GM23338 (cell line): ENCODE results near the gene RNF5. TPM values are rescaled to one million over a fixed set of nuclear protein-coding genes. Genes with fewer than 3 reads are reported as not detected.

ENCODE experiments used
- ATAC-seq: fragments of 200-7000 bp; cut with Tn5 transposase; 3 replicates; pipeline ENCODE4 v1.9.1; 2020
- DNase-seq: peaks from one replicate; pipeline ENCODE4 v3.0.0-alpha.2; 2015; ENCODE audit warnings: low spot score
- H2AFZ ChIP-seq: fragments of 200-600 bp; sonication (generic); 2 replicates; pipeline ENCODE4 v1.8.0; 2016; ENCODE audit warnings: antibody characterized with exemption, mild to moderate bottlenecking, moderate library complexity
- H3F3A ChIP-seq: fragments of 200-600 bp; sonication (generic); replicated peaks from 2 replicates; pipeline ENCODE4 v1.8.0; 2017; ENCODE audit warnings: antibody characterized with exemption, mixed run types, low read depth
- H3K27ac ChIP-seq: fragments of 200-600 bp; sonication (generic); 2 replicates; pipeline ENCODE4 v1.6.1; 2016; ENCODE audit warnings: low read depth
- H3K27me3 ChIP-seq: fragments of 200-600 bp; sonication (generic); 2 replicates; pipeline ENCODE4 v1.8.0; 2016; ENCODE audit warnings: mild to moderate bottlenecking, mixed run types, moderate library complexity; ENCODE audit not compliant: insufficient read depth
- H3K36me3 ChIP-seq: fragments of 200-600 bp; sonication (generic); 2 replicates; pipeline ENCODE4 v1.8.0; 2016; ENCODE audit warnings: mild to moderate bottlenecking; ENCODE audit not compliant: insufficient read depth
- H3K4me1 ChIP-seq: fragments of 200-600 bp; sonication (generic); 2 replicates; pipeline ENCODE4 v1.8.0; 2016; ENCODE audit warnings: mild to moderate bottlenecking, moderate library complexity; ENCODE audit not compliant: insufficient read depth
- H3K4me2 ChIP-seq: fragments of 200-600 bp; sonication (generic); 2 replicates; pipeline ENCODE4 v1.7.1; 2017; ENCODE audit warnings: mixed run types
- H3K4me3 ChIP-seq: fragments of 200-600 bp; sonication (generic); 2 replicates; pipeline ENCODE4 v1.6.1; 2016; ENCODE audit warnings: mixed run types
- H3K79me2 ChIP-seq: fragments of 200-600 bp; sonication (generic); replicated peaks from 2 replicates; pipeline ENCODE4 v1.8.0; 2017; ENCODE audit warnings: mild to moderate bottlenecking; ENCODE audit not compliant: insufficient read depth
- H3K9me2 ChIP-seq: fragments of 200-600 bp; sonication (generic); 2 replicates; pipeline ENCODE4 v1.8.0; 2017; ENCODE audit not compliant: insufficient read depth
- H4K20me1 ChIP-seq: fragments of 200-600 bp; sonication (generic); replicated peaks from 2 replicates; pipeline ENCODE4 v1.8.0; 2017; ENCODE audit warnings: mild to moderate bottlenecking; ENCODE audit not compliant: insufficient read depth
- H3K27ac Mint-ChIP-seq: 2 replicates; pipeline ENCODE4 v1.8.0; 2020; ENCODE audit warnings: inconsistent platforms, mild to moderate bottlenecking, moderate library complexity, mixed read lengths
- H3K27me3 Mint-ChIP-seq: 3 replicates; pipeline ENCODE4 v1.8.0; 2022; ENCODE audit warnings: low read depth, mild to moderate bottlenecking, moderate library complexity, mixed read lengths, inconsistent platforms; ENCODE audit not compliant: insufficient read depth, poor library complexity
- H3K36me3 Mint-ChIP-seq: 3 replicates; pipeline ENCODE4 v1.8.0; 2021; ENCODE audit warnings: low read depth, mild to moderate bottlenecking, inconsistent platforms, moderate library complexity, mixed read lengths
- H3K4me1 Mint-ChIP-seq: 3 replicates; pipeline ENCODE4 v1.8.0; 2020; ENCODE audit warnings: mild to moderate bottlenecking, inconsistent platforms, mixed read lengths
- H3K4me3 Mint-ChIP-seq: 3 replicates; pipeline ENCODE4 v1.8.0; 2021; ENCODE audit warnings: moderate library complexity, mild to moderate bottlenecking, inconsistent platforms, mixed read lengths
- H3K9me3 Mint-ChIP-seq: 3 replicates; pipeline ENCODE4 v1.8.0; 2020; ENCODE audit warnings: moderate library complexity, mild to moderate bottlenecking, inconsistent platforms, mixed read lengths
- CREB1 ChIP-seq: fragments of 250-450 bp; sonication (Bioruptor Pico); IDR thresholded peaks from 2 replicates; pipeline ENCODE4 v1.5.0; 2020; ENCODE audit warnings: low read depth, mild to moderate bottlenecking, moderate library complexity
- CTCF ChIP-seq, 2 experiments: fragments of 200-600 bp in 1 of 2; sonication (generic) in 1 of 2; conservative IDR thresholded peaks; 2 replicates each; pipeline versions ENCODE4 v1.5.1 to v1.6.1; 2016 to 2017; ENCODE audit warnings: antibody characterized with exemption in 2 of 2, low read depth in 2 of 2, mild to moderate bottlenecking in 2 of 2, moderate library complexity in 1 of 2
- EZH2 ChIP-seq: fragments of 200-600 bp; sonication (generic); IDR thresholded peaks from one replicate; pipeline ENCODE4 v1.8.0; 2017; ENCODE audit warnings: antibody characterized with exemption, mild to moderate bottlenecking, low read depth; ENCODE audit not compliant: unreplicated experiment
- EZH2phosphoT487 ChIP-seq: fragments of 200-600 bp; sonication (generic); IDR thresholded peaks from one replicate; pipeline ENCODE4 v1.8.1; 2018; ENCODE audit warnings: antibody characterized with exemption; ENCODE audit not compliant: unreplicated experiment
- NANOG ChIP-seq: IDR thresholded peaks from 2 replicates; pipeline ENCODE4 v1.6.1; 2016; ENCODE audit warnings: antibody characterized with exemption, borderline replicate concordance
- POLR2AphosphoS5 ChIP-seq: IDR thresholded peaks from 2 replicates; pipeline ENCODE4 v1.6.1; 2016; ENCODE audit warnings: antibody characterized with exemption, low read depth
- REST ChIP-seq: IDR thresholded peaks from one replicate; pipeline ENCODE4 v1.6.1; 2018; ENCODE audit warnings: antibody characterized with exemption; ENCODE audit not compliant: unreplicated experiment
- STAT1 ChIP-seq: IDR thresholded peaks from one replicate; pipeline ENCODE4 v1.6.1; 2016; ENCODE audit warnings: antibody characterized with exemption; ENCODE audit not compliant: unreplicated experiment
- ZNF114 ChIP-seq: fragments of 250-450 bp; sonication (Bioruptor Pico); IDR thresholded peaks from 2 replicates; pipeline ENCODE4 v1.5.0; 2020; ENCODE audit warnings: mild to moderate bottlenecking, moderate library complexity
- ZNF462 ChIP-seq: fragments of 250-450 bp; sonication (Bioruptor Pico); IDR thresholded peaks from 2 replicates; pipeline ENCODE4 v1.5.0; 2020; ENCODE audit warnings: mild to moderate bottlenecking, moderate library complexity
- polyA plus RNA-seq: library from polyadenylated mRNA; unstranded; fragments of >200 nt; fragmentation: Nextera tagmentation; extraction: Ambion mirVana; gene quantifications from 2 replicates; pipeline ENCODE4 v1.2.1, GENCODE V29; 2016
- total RNA-seq: library from RNA; depleted of rRNA; stranded (reverse); fragments of >200 nt; shearing (Covaris generic); gene quantifications from 2 replicates; pipeline ENCODE4 v1.2.3, GENCODE V29; 2014

Gene RNF5
- total and polyA plus RNA-seq, 2 experiments from 2014 or later: 119 to 164 TPM

- no peak for TF ChIP-seq STAT1
These were observed 46.5 kb downstream of the RNF5 start (continued) for GRCh38 chr6:32224696-32225095.

GRCh38 chr6:32226434-32226833 is 48.2 kb downstream of the RNF5 start:
- Histone ChIP-seq H3K36me3 (no peaks in the 10 kb centered on the region), H3K79me2 (no peaks in the 10 kb centered on the region), H3F3A (no peaks in the 10 kb centered on the region), H3K27ac (no peak overlapping the region), H3K9me2 (0 out of 2 replicates have a peak, but pooled peaks cover 3% of the 10 kb centered on the region), H3K4me1 (no peaks in the 10 kb centered on the region), H2AFZ (no peak overlapping the region), H4K20me1 (no peaks in the 10 kb centered on the region), H3K4me2 (no peak overlapping the region), H3K27me3 (no peaks in the 10 kb centered on the region), H3K4me3 (no peak overlapping the region)
- no peak for DNase-seq
- TF ChIP-seq ZNF462 (CRISPR knock-in tag) (no peak), EZH2phosphoT487 (no peak), REST (no peak), CTCF (conservative IDR thresholded peaks at IDR 0.05; ENCODE audit: low read depth in 2 of 2) (no peak), EZH2 (no peak), CREB1 (CRISPR knock-in tag) (no peak), NANOG (no peak), POLR2AphosphoS5 (no peak), ZNF114 (CRISPR knock-in tag) (no peak)
- Mint-ChIP-seq H3K4me3 (no peak overlapping the region), H3K9me3 (no peaks in the 10 kb centered on the region), H3K27ac (no peak overlapping the region), H3K36me3 (no peaks in the 10 kb centered on the region), H3K4me1 (peaks cover 12% of the 10 kb centered on the region), H3K27me3 (peaks cover 7% of the 10 kb centered on the region)
- no peak for ATAC-seq
